AG09309 (cell line): ENCODE data around the gene ZCCHC2.

Experiments used
- DNase-seq: peaks from one replicate; pipeline ENCODE4 v3.0.0-alpha.2; 2010; ENCODE audit warnings: low read depth
- H3K4me3 ChIP-seq: 2 replicates; pipeline ENCODE4 v1.5.1; 2011; ENCODE audit warnings: mild to moderate bottlenecking, low read depth, low read length, moderate library complexity; ENCODE audit not compliant: control insufficient read depth
- CTCF ChIP-seq: IDR thresholded peaks from 2 replicates; pipeline ENCODE4 v1.5.1; 2011; ENCODE audit warnings: mild to moderate bottlenecking, low read depth, low read length, inconsistent platforms; ENCODE audit not compliant: insufficient read depth, control insufficient read depth; ENCODE audit errors: missing control alignments

Gene ZCCHC2

DNA sequence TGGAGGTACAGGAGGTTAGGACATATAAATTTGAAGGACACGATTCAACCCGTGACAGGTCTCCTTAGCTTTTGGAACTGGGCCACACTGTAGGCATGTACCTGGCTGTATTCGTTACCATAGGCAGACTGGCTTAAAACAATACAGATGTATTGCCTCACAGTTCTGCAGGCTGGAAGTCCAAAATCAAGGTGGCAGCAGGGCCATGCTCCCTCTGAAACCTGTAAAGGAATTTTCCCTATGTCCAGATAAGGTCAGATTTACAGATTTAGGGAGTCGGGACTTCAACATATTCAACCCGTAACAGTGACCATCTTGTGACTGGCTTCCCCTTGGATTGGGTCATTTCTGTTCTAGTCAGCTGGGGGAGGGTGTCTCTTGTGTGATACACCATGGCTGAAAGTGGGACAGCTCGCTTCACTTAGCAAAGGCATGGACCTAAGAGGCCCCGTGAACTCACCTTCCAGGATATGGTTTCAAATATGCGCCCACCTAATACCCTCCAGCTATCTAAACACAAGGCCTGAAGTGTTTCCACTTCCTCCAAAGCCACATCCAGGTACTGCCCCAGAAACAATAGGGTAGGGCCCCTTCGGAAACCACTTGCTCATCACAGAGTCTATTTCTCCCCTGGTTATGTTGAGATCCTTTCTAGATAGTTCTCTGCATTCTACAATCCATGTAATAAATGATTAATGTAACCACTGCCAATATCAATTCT, 85.0 kb downstream of the ZCCHC2 start:
- no peak overlapping the region for H3K4me3 ChIP-seq
- TF ChIP-seq CTCF, result no peak
- DNase-seq, result no peak

- DNase-seq, result no peak
- no peak for TF ChIP-seq CTCF
- no peak overlapping the region for H3K4me3 ChIP-seq
Observed at GRCh38 chr18:62609764-62610163, 86.9 kb downstream of the ZCCHC2 start.

GRCh38 chr18:62610351-62610700, 87.5 kb downstream of the ZCCHC2 start:
- TF ChIP-seq CTCF, result no peak
- H3K4me3 ChIP-seq, result no peak overlapping the region

GRCh38 chr18:62610701-62611411, 88.0 kb downstream of the ZCCHC2 start:
- no peak overlapping the region for H3K4me3 ChIP-seq
- no peak for TF ChIP-seq CTCF
- no peak for DNase-seq

More at GRCh38 chr18:62610351-62610700, 87.5 kb downstream of the ZCCHC2 start:
- DNase-seq, result no peak

DNA sequence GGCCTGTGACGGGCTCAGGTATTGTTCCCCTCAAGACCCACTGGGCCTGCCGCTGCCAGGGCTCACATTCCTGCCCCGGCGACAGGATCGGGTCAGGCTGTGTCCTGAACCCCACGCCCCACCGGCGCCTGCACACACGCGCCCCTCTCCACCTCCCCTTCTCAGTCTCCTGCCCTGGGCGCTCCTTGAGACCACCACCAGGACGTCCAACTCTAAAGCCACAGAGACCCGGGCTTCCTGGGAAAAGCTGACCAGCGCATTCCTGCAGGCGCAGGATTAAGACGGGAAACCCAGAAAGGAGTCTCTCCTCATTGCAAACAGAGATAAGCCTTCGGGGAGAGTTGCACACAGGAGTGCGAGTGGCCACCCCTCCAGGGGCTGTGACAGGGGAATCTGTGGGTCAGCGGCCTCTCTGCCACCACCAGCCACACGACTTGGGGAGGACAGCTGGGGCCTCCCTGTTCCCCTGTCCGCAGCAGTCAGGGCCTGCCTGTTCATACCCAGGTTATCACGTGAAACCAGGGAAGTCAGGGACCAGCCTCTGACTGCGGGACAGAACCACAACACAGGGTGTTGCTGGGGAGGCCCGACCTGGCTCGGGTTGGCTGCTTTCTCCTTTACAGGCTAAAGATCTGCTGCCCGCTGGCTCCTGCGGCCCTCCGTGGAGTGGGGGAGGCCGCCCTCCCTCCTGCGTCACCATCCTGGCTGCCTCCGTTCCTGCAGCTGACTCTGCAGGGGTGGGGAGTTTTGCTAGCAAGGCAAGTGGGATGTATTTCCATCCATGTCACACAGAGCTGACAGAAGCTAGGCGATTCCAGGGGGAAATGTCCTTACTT, 88.8 kb downstream of the ZCCHC2 start:
- H3K4me3 ChIP-seq, result no peak overlapping the region
- DNase-seq, result no peak
- no peak for TF ChIP-seq CTCF

- DNase-seq, result no peak
- H3K4me3 ChIP-seq, result no peak overlapping the region
- TF ChIP-seq CTCF, result no peak
Observed at GRCh38 chr18:62612289-62612645, 89.4 kb downstream of the ZCCHC2 start.
